HepG2 (cell line): ENCODE measurements around the gene JMJD1C. TPM values are rescaled to one million over a fixed set of nuclear protein-coding genes. Genes with fewer than 3 reads are reported as not detected.
A peak's percentile ranks its signal among the peaks of the same experiment; 100 is the strongest.

Experiments
- ATAC-seq: fragments of 200-7000 bp; cut with Tn5 transposase; 3 replicates; pipeline ENCODE4 v1.9.1; 2020; ENCODE audit warnings: mild to moderate bottlenecking, moderate library complexity
- BruUV-seq: library from RNA; stranded (reverse); fragments of 400-500 nt; replicated peaks from 2 replicates; lab custom pipeline; 2021; lab: Mats Ljungman, UMichigan
- CTCF ChIA-PET: fragments of 300-600 bp; formaldehyde crosslinking; extraction: SDS; loops from one replicate; lab custom pipeline; 2021; ENCODE audit warnings: low total read pairs, inconsistent platforms, low intra/inter-chr PET ratio; lab: Yijun Ruan, JAX
- POLR2A ChIA-PET: fragments of 350-600 bp; sonication (Branson Sonifier 250); formaldehyde crosslinking; loops from one replicate; lab custom pipeline; 2020; ENCODE audit warnings: antibody characterized with exemption, inconsistent platforms; lab: Yijun Ruan, JAX
- DNase-seq: peaks from one replicate; pipeline ENCODE4 v3.0.0-alpha.2; 2015; ENCODE audit warnings: low spot score
- FAIRE-seq: peaks from 3 replicates; lab custom pipeline; 2011; peaks lifted over from hg19 to GRCh38; lab: Jason Lieb, UNC
- H2AFZ ChIP-seq: one replicate; pipeline ENCODE4 v1.6.1; 2011; ENCODE audit warnings: low read length, inconsistent platforms
- H3K27ac ChIP-seq: fragments of 300-600 bp; 3 replicates; pipeline ENCODE4 v1.8.0; 2011; ENCODE audit warnings: mixed run types, mild to moderate bottlenecking, mixed read lengths, low read length, inconsistent platforms; ENCODE audit not compliant: insufficient read depth; ENCODE audit errors: extremely low read length
- H3K27me3 ChIP-seq, 2 experiments: fragments of 200-600 bp in 1 of 2; 2 replicates in 1 of 2; 3 replicates in 1 of 2; pipeline versions ENCODE4 v1.6.0 to v1.8.0; 2011; ENCODE audit warnings: low read length in 2 of 2, mild to moderate bottlenecking in 2 of 2, moderate library complexity in 2 of 2, inconsistent platforms in 1 of 2; ENCODE audit not compliant: insufficient read depth in 2 of 2, control insufficient read depth in 1 of 2
- H3K36me3 ChIP-seq, 2 experiments: fragments of 200-600 bp in 1 of 2; replicated peaks in 1 of 2; 2 replicates in 1 of 2; 3 replicates in 1 of 2; pipeline versions ENCODE4 v1.5.1 to v1.8.0; 2011; ENCODE audit warnings: low read length in 2 of 2, inconsistent platforms in 1 of 2; ENCODE audit not compliant: insufficient read depth in 2 of 2, control insufficient read depth in 1 of 2
- H3K4me1 ChIP-seq: 2 replicates; pipeline ENCODE4 v1.5.1; 2012; ENCODE audit warnings: low read length, inconsistent platforms; ENCODE audit not compliant: insufficient read depth
- H3K4me2 ChIP-seq: 2 replicates; pipeline ENCODE4 v1.6.0; 2011; ENCODE audit warnings: low read depth, low read length, inconsistent platforms
- H3K4me3 ChIP-seq, 3 experiments: fragments of 200-600 bp in 1 of 3; sonication (generic), shearing (Covaris generic) in 1 of 3; replicated peaks in 1 of 3; 2 replicates each; pipeline ENCODE4 v1.5.1; 2011 to 2016; ENCODE audit warnings: low read length in 3 of 3, inconsistent platforms in 2 of 3, low read depth in 2 of 3, mild to moderate bottlenecking in 2 of 3, control low read depth in 1 of 3, mixed read lengths in 1 of 3; ENCODE audit not compliant: insufficient read depth in 1 of 3
- H3K79me2 ChIP-seq: one replicate; pipeline ENCODE4 v1.6.1; 2011; ENCODE audit warnings: low read length, inconsistent platforms; ENCODE audit not compliant: insufficient read depth
- H3K9ac ChIP-seq: 2 replicates; pipeline ENCODE4 v1.6.0; 2011; ENCODE audit warnings: mild to moderate bottlenecking, low read depth, low read length, inconsistent platforms; ENCODE audit not compliant: insufficient read depth
- H3K9me3 ChIP-seq: 2 replicates; pipeline ENCODE4 v1.5.1; 2012; ENCODE audit warnings: mild to moderate bottlenecking, low read length
- H4K20me1 ChIP-seq: 2 replicates; pipeline ENCODE4 v1.6.0; 2011; ENCODE audit warnings: inconsistent platforms, mild to moderate bottlenecking, low read length, moderate library complexity; ENCODE audit not compliant: insufficient read depth
- ARID2 ChIP-seq: sonication (generic); formaldehyde crosslinking; IDR thresholded peaks from 2 replicates; pipeline ENCODE4 v1.8.1; 2022; ENCODE audit warnings: mild to moderate bottlenecking, missing genetic modification reagents, borderline replicate concordance
- MIXL1 ChIP-seq: IDR thresholded peaks from 2 replicates; pipeline ENCODE4 v1.6.1; 2016
- POLR2AphosphoS5 ChIP-seq: IDR thresholded peaks from 2 replicates; pipeline ENCODE4 v1.6.1; 2012; ENCODE audit warnings: low read depth, low read length
- SIX1 ChIP-seq: sonication (generic); formaldehyde crosslinking; IDR thresholded peaks from 2 replicates; pipeline ENCODE4 v1.4.0; 2020; ENCODE audit warnings: missing genetic modification reagents, borderline replicate concordance
- SUZ12 ChIP-seq: fragments of 150-350 bp; IDR thresholded peaks from 2 replicates; pipeline ENCODE4 v1.6.1; 2014; ENCODE audit warnings: low read depth, low read length
- ZEB1 ChIP-seq: IDR thresholded peaks from 2 replicates; pipeline ENCODE4 v1.6.1; 2012; ENCODE audit warnings: mild to moderate bottlenecking, low read depth, inconsistent platforms; ENCODE audit not compliant: insufficient replicate concordance
- ZFP36L1 ChIP-seq: sonication (generic); formaldehyde crosslinking; IDR thresholded peaks from 2 replicates; pipeline ENCODE4 v1.8.0; 2022; ENCODE audit warnings: mild to moderate bottlenecking, missing genetic modification reagents, moderate library complexity
- ZFP41 ChIP-seq: sonication (generic); formaldehyde crosslinking; IDR thresholded peaks from 2 replicates; pipeline ENCODE4 v1.4.0; 2020; ENCODE audit warnings: mild to moderate bottlenecking, missing genetic modification reagents, borderline replicate concordance
- ZKSCAN8 ChIP-seq: IDR thresholded peaks from 2 replicates; pipeline ENCODE4 v1.6.1; 2016; ENCODE audit warnings: borderline replicate concordance, missing genetic modification reagents, missing compliant biosample characterization
- ZSCAN22 ChIP-seq: sonication (generic); formaldehyde crosslinking; IDR thresholded peaks from 2 replicates; pipeline ENCODE4 v1.4.0; 2020; ENCODE audit warnings: mild to moderate bottlenecking, missing genetic modification reagents
- WGBS: methylation state at CpG from one replicate; pipeline ENCODE4 v1.1.6; 2017; ENCODE audit warnings: low lambda C conversion rate; 5-methylcytosine and 5-hydroxymethylcytosine counted together
- in situ Hi-C: cut with HindIII; loops from 2 replicates; pipeline ENCODE4 v1.10.0; 2017; ENCODE audit warnings: low pct_unique_long_range_greater_than_20kb; ENCODE audit not compliant: extremely low pct_ligation_motif_present
- intact Hi-C: fragments of 100-400 bp; cut with micrococcal nuclease; formaldehyde crosslinking; loops from one replicate; pipeline ENCODE4 v1.10.0; 2022; ENCODE audit not compliant: unreplicated experiment
- polyA plus RNA-seq, 8 experiments: library from polyadenylated mRNA; depleted of rRNA in 3 of 8; stranded (reverse) in 7 of 8; unstranded in 1 of 8; fragments of >200 nt; fragmentation: Illumina TruSeq in 4 of 8; extraction: Trizol in 4 of 8; gene quantifications; 2 replicates each; pipeline versions ENCODE4 v1.2.1 to v1.2.3, GENCODE V29; 2011 to 2016; ENCODE audit warnings: low read depth in 4 of 8, missing spikeins in 1 of 8, mixed read lengths in 1 of 8; ENCODE audit not compliant: insufficient read depth in 1 of 8
- total RNA-seq, 5 experiments: library from RNA; depleted of rRNA; stranded (reverse); fragments of >200 nt; fragmentation: Illumina TruSeq; extraction: Trizol; gene quantifications; 2 replicates each; pipeline ENCODE4 v1.2.3, GENCODE V29; 2016; ENCODE audit warnings: low read depth in 1 of 5
- TF ChIP-seq, protein P1 (sequence below): sonication (generic); formaldehyde crosslinking; IDR thresholded peaks from 2 replicates; pipeline ENCODE4 v1.9.0; 2021; ENCODE audit warnings: mild to moderate bottlenecking, missing genetic modification reagents

The JMJD1C gene
- total and polyA plus RNA-seq, 2 of the 13 experiments (the other 11 are each of a cell fraction or from before 2014, with no cell fraction given) = 42.3 to 42.7 TPM

- no TSS peak for BruUV-seq
- H4K20me1 ChIP-seq = peaks cover 46% of the 10 kb centered on the region
Measured at GRCh38 chr10:63264617-63265221, 201.1 kb downstream of the JMJD1C start.

DNA sequence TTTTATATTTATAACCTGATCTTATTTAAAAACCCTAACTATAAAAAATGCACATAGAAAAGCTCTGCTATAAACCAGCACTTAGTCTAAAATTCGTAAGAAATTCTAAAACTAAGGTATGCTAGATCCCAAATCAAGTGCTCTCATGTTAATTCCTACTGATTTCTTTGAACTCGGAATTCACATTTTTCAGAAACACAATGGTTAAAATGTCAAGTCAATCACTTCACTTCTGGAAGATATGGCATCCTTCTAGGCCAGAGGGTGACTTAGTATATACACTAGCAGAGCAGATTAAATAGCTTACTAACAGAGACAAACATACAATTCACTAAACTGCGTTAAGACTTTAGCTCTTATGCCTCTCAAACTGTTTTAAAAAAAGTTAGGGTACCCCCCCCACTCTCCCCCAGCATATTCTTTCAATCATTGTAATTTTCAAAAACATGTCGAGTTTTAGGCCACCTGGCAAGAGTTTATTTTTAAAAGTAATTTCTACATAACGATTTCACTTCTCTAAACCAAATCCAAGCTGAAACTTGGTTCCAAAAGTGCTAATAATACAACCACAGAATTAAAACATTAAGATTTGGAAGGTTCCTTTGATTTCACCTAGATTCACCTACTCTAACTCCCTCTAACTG is 203.2 kb downstream of the JMJD1C start:
- CTCF ChIA-PET = no interaction called here
- H3K79me2 ChIP-seq = peaks cover 98% of the 10 kb centered on the region
- H4K20me1 ChIP-seq = peaks cover 67% of the 10 kb centered on the region
- H2AFZ ChIP-seq = no peak overlapping the region
- WGBS = 95% methylated on average over 5 of the region's 5 CpGs
- no peaks in the 10 kb centered on the region; a peak in 2 of 5 replicates for H3K27me3 ChIP-seq
- no peak overlapping the region for H3K4me3 ChIP-seq
- in situ Hi-C loops = no loop called here
- H3K9ac ChIP-seq = no peak overlapping the region
- FAIRE-seq (no peak), ATAC-seq (no peak), DNase-seq (no peak)
- H3K4me1 ChIP-seq = peaks cover 56% of the 10 kb centered on the region
- intact Hi-C loops = no loop called here
- no TSS peak for BruUV-seq
- H3K9me3 ChIP-seq = no peaks in the 10 kb centered on the region
- POLR2A ChIA-PET = no interaction called here
- peaks cover 2 to 34% of the 10 kb centered on the region in 2 experiments; a peak in 4 of 5 replicates for H3K36me3 ChIP-seq
- H3K4me2 ChIP-seq = peak overlapping the region; percentile 76; the same call in 1 of the 2 replicates
- no peak overlapping the region for H3K27ac ChIP-seq
- TF ChIP-seq ZKSCAN8 (CRISPR knock-in tag) (no peak), SUZ12 (no peak), SIX1 (no peak), ARID2 (CRISPR knock-in tag) (no peak), ZFP41 (CRISPR knock-in tag) (no peak), ZEB1 (no peak), ZFP36L1 (CRISPR knock-in tag) (no peak), MIXL1 (CRISPR knock-in tag) (no peak), POLR2AphosphoS5 (no peak)
- TF ChIP-seq, protein P1, sequence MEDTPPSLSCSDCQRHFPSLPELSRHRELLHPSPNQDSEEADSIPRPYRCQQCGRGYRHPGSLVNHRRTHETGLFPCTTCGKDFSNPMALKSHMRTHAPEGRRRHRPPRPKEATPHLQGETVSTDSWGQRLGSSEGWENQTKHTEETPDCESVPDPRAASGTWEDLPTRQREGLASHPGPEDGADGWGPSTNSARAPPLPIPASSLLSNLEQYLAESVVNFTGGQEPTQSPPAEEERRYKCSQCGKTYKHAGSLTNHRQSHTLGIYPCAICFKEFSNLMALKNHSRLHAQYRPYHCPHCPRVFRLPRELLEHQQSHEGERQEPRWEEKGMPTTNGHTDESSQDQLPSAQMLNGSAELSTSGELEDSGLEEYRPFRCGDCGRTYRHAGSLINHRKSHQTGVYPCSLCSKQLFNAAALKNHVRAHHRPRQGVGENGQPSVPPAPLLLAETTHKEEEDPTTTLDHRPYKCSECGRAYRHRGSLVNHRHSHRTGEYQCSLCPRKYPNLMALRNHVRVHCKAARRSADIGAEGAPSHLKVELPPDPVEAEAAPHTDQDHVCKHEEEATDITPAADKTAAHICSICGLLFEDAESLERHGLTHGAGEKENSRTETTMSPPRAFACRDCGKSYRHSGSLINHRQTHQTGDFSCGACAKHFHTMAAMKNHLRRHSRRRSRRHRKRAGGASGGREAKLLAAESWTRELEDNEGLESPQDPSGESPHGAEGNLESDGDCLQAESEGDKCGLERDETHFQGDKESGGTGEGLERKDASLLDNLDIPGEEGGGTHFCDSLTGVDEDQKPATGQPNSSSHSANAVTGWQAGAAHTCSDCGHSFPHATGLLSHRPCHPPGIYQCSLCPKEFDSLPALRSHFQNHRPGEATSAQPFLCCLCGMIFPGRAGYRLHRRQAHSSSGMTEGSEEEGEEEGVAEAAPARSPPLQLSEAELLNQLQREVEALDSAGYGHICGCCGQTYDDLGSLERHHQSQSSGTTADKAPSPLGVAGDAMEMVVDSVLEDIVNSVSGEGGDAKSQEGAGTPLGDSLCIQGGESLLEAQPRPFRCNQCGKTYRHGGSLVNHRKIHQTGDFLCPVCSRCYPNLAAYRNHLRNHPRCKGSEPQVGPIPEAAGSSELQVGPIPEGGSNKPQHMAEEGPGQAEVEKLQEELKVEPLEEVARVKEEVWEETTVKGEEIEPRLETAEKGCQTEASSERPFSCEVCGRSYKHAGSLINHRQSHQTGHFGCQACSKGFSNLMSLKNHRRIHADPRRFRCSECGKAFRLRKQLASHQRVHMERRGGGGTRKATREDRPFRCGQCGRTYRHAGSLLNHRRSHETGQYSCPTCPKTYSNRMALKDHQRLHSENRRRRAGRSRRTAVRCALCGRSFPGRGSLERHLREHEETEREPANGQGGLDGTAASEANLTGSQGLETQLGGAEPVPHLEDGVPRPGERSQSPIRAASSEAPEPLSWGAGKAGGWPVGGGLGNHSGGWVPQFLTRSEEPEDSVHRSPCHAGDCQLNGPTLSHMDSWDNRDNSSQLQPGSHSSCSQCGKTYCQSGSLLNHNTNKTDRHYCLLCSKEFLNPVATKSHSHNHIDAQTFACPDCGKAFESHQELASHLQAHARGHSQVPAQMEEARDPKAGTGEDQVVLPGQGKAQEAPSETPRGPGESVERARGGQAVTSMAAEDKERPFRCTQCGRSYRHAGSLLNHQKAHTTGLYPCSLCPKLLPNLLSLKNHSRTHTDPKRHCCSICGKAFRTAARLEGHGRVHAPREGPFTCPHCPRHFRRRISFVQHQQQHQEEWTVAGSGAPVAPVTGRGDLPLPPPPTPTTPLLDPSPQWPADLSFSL = no peak

More at GRCh38 chr10:63264617-63265221, 201.1 kb downstream of the JMJD1C start:
- Histone ChIP-seq H3K4me2 (peak overlapping the region; percentile 76), H3K4me3 (peak overlapping the region; percentile 61 to 100 (median 79)), H3K79me2 (peaks cover 98% of the 10 kb centered on the region), H3K4me1 (peaks cover 37% of the 10 kb centered on the region), H3K9me3 (no peaks in the 10 kb centered on the region), H3K27me3 (no peaks in the 10 kb centered on the region; a peak in 2 of 5 replicates), H3K9ac (peak overlapping the region; percentile 27; the same call in 1 of the 2 replicates), H3K27ac (no peak overlapping the region), H3K36me3 (peaks cover 2 to 19% of the 10 kb centered on the region in 2 experiments; a peak in 4 of 5 replicates), H2AFZ (no peak overlapping the region)
- intact Hi-C loops = loop anchor here (5.0 kb wide), 2 partner anchors 203 to 258 kb away; partner anchors contain the start of genes JMJD1C and REEP3
- in situ Hi-C loops = no loop called here
- ATAC-seq (no peak), FAIRE-seq (no peak), DNase-seq (no peak)
- TF ChIP-seq ZSCAN22 (CRISPR knock-in tag) = no peak
- POLR2A ChIA-PET = interaction anchor here (1.2 kb wide), 1 partner anchor 258 kb away, joined by 3 read pairs; no protein-coding TSS in a partner anchor
- CTCF ChIA-PET = no interaction called here
